Keratinocyte (primary cell): ENCODE data around the gene VTCN1. TPM values are rescaled to one million over a fixed set of nuclear protein-coding genes. Genes with fewer than 3 reads are reported as not detected.
"Not testable (repeated sequence)": the region's sequence is repeated elsewhere in the genome, so short reads cannot be mapped to it uniquely, and the experiment has no call there.

Source experiments
- DNase-seq: peaks from one replicate; pipeline ENCODE4 v3.0.0-alpha.2; 2011; ENCODE audit warnings: low read depth, missing footprints, low spot score
- FAIRE-seq: peaks from 2 replicates; lab custom pipeline; 2011; peaks lifted over from hg19 to GRCh38; lab: Jason Lieb, UNC
- H2AFZ ChIP-seq: 2 replicates; pipeline ENCODE4 v1.6.0; 2012; ENCODE audit warnings: low read length, control low read depth, inconsistent platforms; ENCODE audit not compliant: control insufficient read depth
- H3K27ac ChIP-seq: 2 replicates; pipeline ENCODE4 v1.5.1; 2011; ENCODE audit warnings: low read length; ENCODE audit not compliant: control insufficient read depth, insufficient read depth
- H3K27me3 ChIP-seq: 3 replicates; pipeline ENCODE4 v1.6.0; 2011; ENCODE audit warnings: low read length; ENCODE audit not compliant: control insufficient read depth, insufficient read depth; ENCODE audit errors: extremely low read depth
- H3K36me3 ChIP-seq, 2 experiments: 2 replicates in 1 of 2; 3 replicates in 1 of 2; pipeline ENCODE4 v1.5.1; 2011; ENCODE audit warnings: low read length in 2 of 2, mild to moderate bottlenecking in 1 of 2; ENCODE audit not compliant: control insufficient read depth in 2 of 2, insufficient read depth in 2 of 2; ENCODE audit errors: extremely low read depth in 1 of 2
- H3K4me1 ChIP-seq: 3 replicates; pipeline ENCODE4 v1.5.1; 2011; ENCODE audit warnings: low read length; ENCODE audit not compliant: control insufficient read depth, insufficient read depth; ENCODE audit errors: extremely low read depth
- H3K4me2 ChIP-seq: 3 replicates; pipeline ENCODE4 v1.6.0; 2011; ENCODE audit warnings: low read depth, low read length; ENCODE audit not compliant: control insufficient read depth, insufficient read depth; ENCODE audit errors: extremely low read depth
- H3K4me3 ChIP-seq, 3 experiments: fragments of 200-600 bp in 1 of 3; sonication (generic) in 1 of 3; 2 replicates in 2 of 3; 3 replicates in 1 of 3; pipeline ENCODE4 v1.5.1; 2011 to 2016; ENCODE audit warnings: low read length in 3 of 3, mild to moderate bottlenecking in 3 of 3, control low read depth in 2 of 3, inconsistent platforms in 1 of 3, low read depth in 1 of 3, mixed read lengths in 1 of 3, mixed run types in 1 of 3, moderate library complexity in 1 of 3; ENCODE audit not compliant: control insufficient read depth in 2 of 3, insufficient read depth in 2 of 3; ENCODE audit errors: extremely low read depth in 1 of 3
- H3K79me2 ChIP-seq: 2 replicates; pipeline ENCODE4 v1.6.0; 2012; ENCODE audit warnings: low read length; ENCODE audit not compliant: control insufficient read depth, insufficient read depth
- H3K9ac ChIP-seq: 3 replicates; pipeline ENCODE4 v1.6.0; 2011; ENCODE audit warnings: low read length; ENCODE audit not compliant: control insufficient read depth, insufficient read depth; ENCODE audit errors: extremely low read depth
- H3K9me1 ChIP-seq: 3 replicates; pipeline ENCODE4 v1.6.0; 2011; ENCODE audit warnings: low read length; ENCODE audit not compliant: control insufficient read depth, insufficient read depth; ENCODE audit errors: extremely low read depth
- H3K9me3 ChIP-seq: 2 replicates; pipeline ENCODE4 v1.5.1; 2012; ENCODE audit warnings: low read depth, low read length; ENCODE audit not compliant: control insufficient read depth
- H4K20me1 ChIP-seq: 3 replicates; pipeline ENCODE4 v1.6.0; 2011; ENCODE audit warnings: low read length; ENCODE audit not compliant: control insufficient read depth, insufficient read depth; ENCODE audit errors: extremely low read depth
- CTCF ChIP-seq, 3 experiments: IDR thresholded peaks in 1 of 3; conservative IDR thresholded peaks in 1 of 3; optimal IDR thresholded peaks in 1 of 3; 2 replicates in 2 of 3; 3 replicates in 1 of 3; pipeline versions ENCODE3 to v1.5.1; 2011; ENCODE audit warnings: low read length in 3 of 3, mild to moderate bottlenecking in 3 of 3, moderate library complexity in 2 of 3, control low read depth in 1 of 3, inconsistent platforms in 1 of 3; ENCODE audit not compliant: insufficient read depth in 2 of 3; ENCODE audit errors: extremely low read depth in 1 of 3
- EZH2 ChIP-seq: IDR thresholded peaks from one replicate; pipeline ENCODE4 v1.6.1; 2012; ENCODE audit warnings: inconsistent platforms, mild to moderate bottlenecking, low read length, moderate library complexity
- dilution Hi-C: fragments of 300-500 bp; cut with MboI; formaldehyde crosslinking; loops from one replicate; pipeline ENCODE4 v1.7.0; 2020; ENCODE audit warnings: low sequenced_read_pairs; ENCODE audit not compliant: extremely low pct_ligation_motif_present
- polyA plus RNA-seq, 5 experiments: library from polyadenylated mRNA; depleted of rRNA in 3 of 5; stranded (reverse) in 3 of 5; stranded (forward) in 1 of 5; unstranded in 1 of 5; fragments of >200 nt; gene quantifications; 1 replicate in 1 of 5; 2 replicates in 3 of 5; 3 replicates in 1 of 5; pipeline versions ENCODE4 v1.2.1 to v1.2.3, GENCODE V29; 2011 to 2012; ENCODE audit warnings: missing spikeins in 2 of 5, low read depth in 1 of 5, low replicate concordance in 1 of 5

The VTCN1 gene
- polyA plus RNA-seq, 1 donor (not counting 4 experiments of a cell fraction or from before 2014, with no cell fraction given), result not detected

- Histone ChIP-seq H3K4me3 (no peak overlapping the region), H3K4me2 (no peak overlapping the region), H3K9me1 (no peaks in the 10 kb centered on the region), H3K9me3 (no peaks in the 10 kb centered on the region), H2AFZ (no peak overlapping the region), H3K9ac (no peak overlapping the region), H3K27me3 (no peaks in the 10 kb centered on the region), H3K4me1 (peaks cover 9% of the 10 kb centered on the region), H3K36me3 (peaks cover 6 to 11% of the 10 kb centered on the region in 2 experiments), H3K27ac (no peak overlapping the region), H4K20me1 (no peaks in the 10 kb centered on the region), H3K79me2 (no peaks in the 10 kb centered on the region)
- DNase-seq (no peak), FAIRE-seq (no peak)
- TF ChIP-seq CTCF (optimal IDR thresholded peaks at IDR 0.05 in 1 of 3, IDR thresholded peaks at IDR 0.05 in 1 of 3, conservative IDR thresholded peaks at IDR 0.05 in 1 of 3; ENCODE audit: extremely low read depth in 1 of 3, insufficient read depth in 2 of 3, low read length in 3 of 3) (no peak), EZH2 (no peak)
- dilution Hi-C loops, result no loop called here
These were observed 105.7 kb downstream of the VTCN1 start for GRCh38 chr1:117104986-117105385.

DNA sequence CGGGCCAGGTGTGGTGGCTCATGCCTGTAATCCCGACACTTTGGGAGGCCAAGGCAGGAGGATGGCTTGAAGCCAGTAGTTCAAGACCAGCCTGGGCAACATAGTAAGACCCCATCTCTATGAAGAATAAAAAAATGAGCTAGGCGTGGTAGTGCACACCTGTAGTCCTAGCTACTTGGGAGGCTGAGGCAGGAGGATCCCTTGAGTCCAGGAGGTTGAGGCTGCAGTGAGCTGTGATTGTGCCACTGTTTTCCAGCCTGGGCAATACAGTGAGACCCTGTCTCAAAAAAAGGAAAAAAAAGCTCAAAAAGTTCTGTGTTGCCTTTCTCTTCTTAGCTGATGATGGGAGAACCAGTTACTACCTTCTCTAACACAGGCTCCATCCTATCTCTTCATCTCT, 108.9 kb downstream of the VTCN1 start:
- H3K9me1 ChIP-seq, H3K4me2 ChIP-seq, H4K20me1 ChIP-seq, H3K4me1 ChIP-seq, H3K9me3 ChIP-seq, FAIRE-seq, H2AFZ ChIP-seq, DNase-seq, dilution Hi-C loops, H3K9ac ChIP-seq, H3K27me3 ChIP-seq, H3K27ac ChIP-seq, H3K79me2 ChIP-seq, H3K4me3 ChIP-seq: not testable (repeated sequence)
- peaks cover 5 to 22% of the 10 kb centered on the region in 2 experiments for H3K36me3 ChIP-seq

DNA sequence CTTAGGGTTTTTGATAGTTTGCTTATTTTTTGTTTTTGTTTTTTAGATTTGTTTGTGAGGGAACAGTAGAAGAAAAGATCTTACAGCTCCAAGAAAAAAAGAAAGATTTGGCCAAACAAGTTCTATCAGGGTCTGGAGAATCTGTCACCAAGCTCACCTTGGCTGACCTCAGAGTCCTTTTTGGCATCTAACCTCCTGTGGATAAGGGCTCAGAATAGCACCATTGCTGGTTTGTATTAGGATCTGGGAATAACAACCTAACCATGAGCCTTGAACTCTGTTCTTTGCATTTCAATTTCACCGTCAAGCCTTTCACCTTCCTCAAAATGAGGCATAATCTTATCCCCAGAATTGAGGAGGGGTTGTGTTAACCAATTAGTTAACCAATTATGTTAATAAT, 109.4 kb downstream of the VTCN1 start:
- H3K4me3 ChIP-seq, result no peak overlapping the region
- H3K4me2 ChIP-seq, result no peak overlapping the region
- no peaks in the 10 kb centered on the region for H3K27me3 ChIP-seq
- no peaks in the 10 kb centered on the region for H3K9me1 ChIP-seq
- DNase-seq (no peak), FAIRE-seq (no peak)
- H4K20me1 ChIP-seq, result no peaks in the 10 kb centered on the region
- H3K27ac ChIP-seq, result no peak overlapping the region
- H3K9me3 ChIP-seq, result no peaks in the 10 kb centered on the region
- H3K79me2 ChIP-seq, result no peaks in the 10 kb centered on the region
- no peak for TF ChIP-seq CTCF (optimal IDR thresholded peaks at IDR 0.05 in 1 of 3, IDR thresholded peaks at IDR 0.05 in 1 of 3, conservative IDR thresholded peaks at IDR 0.05 in 1 of 3; ENCODE audit: extremely low read depth in 1 of 3, insufficient read depth in 2 of 3, low read length in 3 of 3)
- no peak for TF ChIP-seq EZH2
- H2AFZ ChIP-seq, result no peak overlapping the region
- dilution Hi-C loops, result no loop called here
- no peak overlapping the region for H3K9ac ChIP-seq
- no peaks in the 10 kb centered on the region for H3K4me1 ChIP-seq
- peaks cover 5 to 22% of the 10 kb centered on the region in 2 experiments for H3K36me3 ChIP-seq
